Measurements from ENCODE around the gene LDB3. TPM values are rescaled to one million over a fixed set of nuclear protein-coding genes. Genes with fewer than 3 reads are reported as not detected.

The LDB3 gene
- polyA plus RNA-seq, 2 of the 4 experiments (the other 2 are of a cell fraction) = 0.13 TPM

- H3K4me1 ChIP-seq = no peaks in the 10 kb centered on the region
- no peak overlapping the region for H3K4me3 ChIP-seq
- no peak for TF ChIP-seq FOXS1 (CRISPR knock-in tag; IDR thresholded peaks at IDR 0.05)
- no peak for TF ChIP-seq NFE2L2 (conservative IDR thresholded peaks at IDR 0.05; ENCODE audit: low read length)
- no peak for TF ChIP-seq HEYL (CRISPR knock-in tag; IDR thresholded peaks at IDR 0.05)
- TF ChIP-seq TP53 (CRISPR knock-in tag; IDR thresholded peaks at IDR 0.05) = no peak
- TF ChIP-seq RFX5 (IDR thresholded peaks at IDR 0.05) = no peak
- no peak for TF ChIP-seq SMC3 (IDR thresholded peaks at IDR 0.05)
- TF ChIP-seq RARB (CRISPR knock-in tag; IDR thresholded peaks at IDR 0.05) = no peak
- TF ChIP-seq ZNF302 (CRISPR knock-in tag; IDR thresholded peaks at IDR 0.05) = no peak
- TF ChIP-seq CHD2 (IDR thresholded peaks at IDR 0.05; ENCODE audit: low read length, partially characterized antibody) = no peak
- no peak for TF ChIP-seq NR3C1 (IDR thresholded peaks at IDR 0.05)
- no peak for TF ChIP-seq HOXB13 (CRISPR knock-in tag; IDR thresholded peaks at IDR 0.05; ENCODE audit: low read depth)
- TF ChIP-seq FOSB (CRISPR knock-in tag; IDR thresholded peaks at IDR 0.05) = no peak
- no peak for TF ChIP-seq RCOR1 (IDR thresholded peaks at IDR 0.05; ENCODE audit: low read depth, low read length)
- no peak for DNase-seq (ENCODE audit: low read depth in 1 of 2, low spot score in 1 of 2)
- H3K27ac ChIP-seq = no peak overlapping the region
- no peak for FAIRE-seq
- 79% methylated on average over 9 of the region's 17 CpGs for WGBS (ENCODE audit: missing lambda C conversion rate)
- no peaks in the 10 kb centered on the region for H3K9me3 ChIP-seq
- no peak overlapping the region for H3K4me2 ChIP-seq
- ChIA-PET CTCF (interaction anchor here (0.6 to 0.9 kb wide), 6 partner anchors 11 to 1055 kb away, joined by 3 to 5 read pairs (median 3); no protein-coding TSS in a partner anchor), POLR2A (no interaction called here)
- ATAC-seq = peak in 1 of 2 experiments; percentile 19; a peak in 2 of 6 replicates
Observed at GRCh38 chr10:86661161-86662025, 6.9 kb upstream of the LDB3 start.

- POLR2A ChIA-PET = no interaction called here
- TF ChIP-seq HEYL (CRISPR knock-in tag; IDR thresholded peaks at IDR 0.05) = no peak
- no peak for TF ChIP-seq CBX2 (IDR thresholded peaks at IDR 0.05; ENCODE audit: borderline replicate concordance, low read depth)
- no peak for TF ChIP-seq FOSB (CRISPR knock-in tag; IDR thresholded peaks at IDR 0.05)
- TF ChIP-seq NPAS2 (CRISPR knock-in tag; IDR thresholded peaks at IDR 0.05; ENCODE audit: borderline replicate concordance) = no peak
- no peak for TF ChIP-seq HES2 (IDR thresholded peaks at IDR 0.05)
- no peak for TF ChIP-seq KDM1A (IDR thresholded peaks at IDR 0.05; ENCODE audit: low read depth)
- no peak for TF ChIP-seq MAX (IDR thresholded peaks at IDR 0.05)
- no peak for TF ChIP-seq E2F6 (IDR thresholded peaks at IDR 0.05; ENCODE audit: borderline replicate concordance, low read depth)
- no peak for TF ChIP-seq PHF8 (IDR thresholded peaks at IDR 0.05; ENCODE audit: borderline replicate concordance, low read depth)
- Histone ChIP-seq H3K4me2 (no peak overlapping the region), H3K9me3 (no peaks in the 10 kb centered on the region), H3K4me3 (no peak overlapping the region), H3K27ac (no peak overlapping the region), H3K4me1 (no peaks in the 10 kb centered on the region)
- ATAC-seq (no peak), FAIRE-seq (no peak), DNase-seq (ENCODE audit: low read depth in 1 of 2, low spot score in 1 of 2) (no peak)
- WGBS (ENCODE audit: missing lambda C conversion rate) = 81% methylated on average over 13 of the region's 19 CpGs
- CTCF ChIA-PET = interaction anchor here (1.2 kb wide), 1 partner anchor 8 kb away, joined by 3 read pairs; the partner anchor contains the start of gene OPN4
Observed at GRCh38 chr10:86662186-86663045, 5.9 kb upstream of the LDB3 start.

GRCh38 chr10:86663046-86663345 lies 5.3 kb upstream of the LDB3 start:
- FAIRE-seq = no peak
- no peak overlapping the region for H3K4me3 ChIP-seq
- no peak overlapping the region for H3K27ac ChIP-seq
- ATAC-seq = no peak
- TF ChIP-seq NR3C1 (IDR thresholded peaks at IDR 0.05) (no peak), GATA3 (IDR thresholded peaks at IDR 0.05; ENCODE audit: borderline replicate concordance) (no peak), CTCF (IDR thresholded peaks at IDR 0.05) (no peak), KDM1A (IDR thresholded peaks at IDR 0.05; ENCODE audit: low read depth) (no peak), FOSL2 (IDR thresholded peaks at IDR 0.05) (no peak), FOSL2 (CRISPR knock-in tag; IDR thresholded peaks at IDR 0.05) (no peak), HES2 (IDR thresholded peaks at IDR 0.05) (no peak), PHF8 (IDR thresholded peaks at IDR 0.05; ENCODE audit: borderline replicate concordance, low read depth) (no peak), POLR2A (IDR thresholded peaks at IDR 0.05; ENCODE audit: low read length) (no peak), TFCP2L1 (CRISPR knock-in tag; IDR thresholded peaks at IDR 0.05) (no peak)
- 0 out of 3 replicates have a peak, but pooled peaks cover under 1% of the 10 kb centered on the region for H3K4me1 ChIP-seq
- WGBS (ENCODE audit: missing lambda C conversion rate) = 85% methylated on average over 8 of the region's 8 CpGs
- no peak overlapping the region for H3K4me2 ChIP-seq
- POLR2A ChIA-PET = interaction anchor here (1.0 kb wide), 1 partner anchor 9 kb away, joined by 3 read pairs; the partner anchor contains the start of gene OPN4
- CTCF ChIA-PET = interaction anchor here (1.2 kb wide), 1 partner anchor 8 kb away, joined by 3 read pairs; the partner anchor contains the start of gene OPN4
- no peak for DNase-seq (ENCODE audit: low read depth in 1 of 2, low spot score in 1 of 2)
- H3K9me3 ChIP-seq = no peaks in the 10 kb centered on the region

Measured in A549 (cell line).